Activated CD8-positive, alpha-beta memory T cell treated with anti-CD3 and anti-CD28 coated beads, Interleukin-2, amount 50 U/mL, for 4 hours (primary cell): ENCODE measurements around the gene MAPK8IP3.

Experiments
- DNase-seq: peaks from one replicate; pipeline ENCODE4 v3.0.0-alpha.2; 2020

Gene MAPK8IP3

GRCh38 chr16:1765826-1766225, 59.8 kb downstream of the MAPK8IP3 start:
- DNase-seq = no peak

GRCh38 chr16:1766231-1766630, 60.2 kb downstream of the MAPK8IP3 start:
- DNase-seq = no peak

- DNase-seq = no peak
Observed at GRCh38 chr16:1766701-1767100, 60.7 kb downstream of the MAPK8IP3 start.

GRCh38 chr16:1767116-1767994, 61.4 kb downstream of the MAPK8IP3 start:
- no peak for DNase-seq

- no peak for DNase-seq
Observed at GRCh38 chr16:1768061-1768766, 62.2 kb downstream of the MAPK8IP3 start.

GRCh38 chr16:1768767-1769401, 62.9 kb downstream of the MAPK8IP3 start:
- no peak for DNase-seq

- no peak for DNase-seq
Observed at GRCh38 chr16:1769402-1770300, 63.7 kb downstream of the MAPK8IP3 start.

- peak; percentile 64 for DNase-seq
Observed at GRCh38 chr16:1770328-1771187, 64.6 kb downstream of the MAPK8IP3 start.

- DNase-seq = peak; percentile 75
Observed at GRCh38 chr16:1771188-1771863, 65.3 kb downstream of the MAPK8IP3 start, which contains the start of gene NME3. NME3 (minus strand) TSS chr16:1771543; CDS start chr16:1771534, 9 bp downstream.

- no peak for DNase-seq
Observed at GRCh38 chr16:1771864-1772361, 65.9 kb downstream of the MAPK8IP3 start.

GRCh38 chr16:1772362-1772907, 66.4 kb downstream of the MAPK8IP3 start, which contains the start of gene EME2:
EME2 (plus strand) TSS chr16:1772810; CDS start chr16:1773228, 418 bp downstream.
- DNase-seq = peak; percentile 46

GRCh38 chr16:1772908-1773702, 67.1 kb downstream of the MAPK8IP3 start, which contains the start of gene MRPS34:
MRPS34 (minus strand) TSS chr16:1773134; CDS start chr16:1773119, 15 bp downstream.
- DNase-seq = peak; percentile 77

- DNase-seq = no peak
Observed at GRCh38 chr16:1773703-1774447, 67.9 kb downstream of the MAPK8IP3 start.

GRCh38 chr16:1774448-1774780, 68.4 kb downstream of the MAPK8IP3 start:
- no peak for DNase-seq

GRCh38 chr16:1775006-1775845, 69.2 kb downstream of the MAPK8IP3 start:
- DNase-seq = no peak

- no peak for DNase-seq
Observed at GRCh38 chr16:1775846-1776671, 70.1 kb downstream of the MAPK8IP3 start.

GRCh38 chr16:1776672-1776955, 70.6 kb downstream of the MAPK8IP3 start:
- no peak for DNase-seq
